Activated CD4-positive, alpha-beta T cell treated with anti-CD3 and anti-CD28 coated beads for 36 hours (primary cell): ENCODE measurements around the gene MED16. TPM values are rescaled to one million over a fixed set of nuclear protein-coding genes. Genes with fewer than 3 reads are reported as not detected.

Source experiments
- ATAC-seq: fragments of 200-7000 bp; cut with Tn5 transposase; one replicate; pipeline ENCODE4 v1.10.0; 2021; ENCODE audit warnings: mild to moderate bottlenecking, moderate library complexity
- CTCF ChIA-PET: fragments of 350-600 bp; sonication (Branson Sonifier 250); formaldehyde crosslinking; loops from one replicate; lab custom pipeline; 2021; ENCODE audit warnings: antibody characterized with exemption; lab: Charles Lee
- POLR2A ChIA-PET: fragments of 350-600 bp; sonication (Branson Sonifier 250); formaldehyde crosslinking; loops from one replicate; lab custom pipeline; 2021; ENCODE audit warnings: antibody characterized with exemption, inconsistent platforms; lab: Charles Lee
- DNase-seq: peaks from one replicate; pipeline ENCODE4 v3.0.0-alpha.2; 2020
- H3K27ac Mint-ChIP-seq: one replicate; pipeline ENCODE4 v1.8.0; 2021; ENCODE audit warnings: mixed read lengths
- H3K27me3 Mint-ChIP-seq: one replicate; pipeline ENCODE4 v1.8.0; 2021; ENCODE audit warnings: mixed read lengths
- H3K36me3 Mint-ChIP-seq: one replicate; pipeline ENCODE4 v1.8.0; 2021; ENCODE audit warnings: low read depth, mixed read lengths
- H3K4me1 Mint-ChIP-seq: one replicate; pipeline ENCODE4 v1.8.0; 2021; ENCODE audit warnings: mixed read lengths
- H3K4me3 Mint-ChIP-seq: one replicate; pipeline ENCODE4 v1.8.0; 2021; ENCODE audit warnings: mild to moderate bottlenecking, moderate library complexity, mixed read lengths
- H3K9me3 Mint-ChIP-seq: one replicate; pipeline ENCODE4 v1.8.0; 2021; ENCODE audit warnings: low read depth, mixed read lengths
- intact Hi-C, 2 experiments: fragments of 100-400 bp; cut with DNase I in 1 of 2; cut with micrococcal nuclease in 1 of 2; formaldehyde crosslinking; loops; one replicate each; pipeline versions ENCODE4 v1.14.2 to v1.15.1; 2022 to 2024; cut with DNase I, micrococcal nuclease
- total RNA-seq, 2 experiments: library from RNA; stranded (reverse); gene quantifications; one replicate each; pipeline ENCODE4 v1.2.3, GENCODE V29; 2021

The MED16 gene
- total RNA-seq, 2 experiments from 2014 or later: 52.6 to 70.3 TPM

DNA sequence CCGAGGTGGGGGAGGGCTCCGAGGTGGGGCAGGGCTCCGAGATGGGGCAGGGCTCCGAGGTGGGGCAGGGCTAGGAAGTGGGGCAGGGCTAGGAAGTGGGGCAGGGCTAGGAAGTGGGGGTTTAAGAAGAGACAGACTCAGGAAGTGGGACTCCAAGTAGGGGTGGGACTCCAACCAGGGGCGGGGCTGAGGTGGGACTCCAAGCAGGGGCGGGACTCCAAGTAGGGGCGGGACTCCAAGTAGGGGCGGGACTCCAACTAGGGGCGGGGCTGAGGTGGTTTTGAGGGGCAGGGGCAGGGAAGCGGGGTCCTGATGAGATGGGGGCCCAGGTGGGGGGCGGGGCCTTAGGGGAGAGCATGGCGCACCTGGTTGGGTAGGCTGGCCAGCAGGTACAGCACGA lies 19.9 kb downstream of the MED16 start:
- Mint-ChIP-seq H3K4me1 (peaks cover 12% of the 10 kb centered on the region), H3K27me3 (no peaks in the 10 kb centered on the region), H3K4me3 (no peak overlapping the region), H3K9me3 (no peaks in the 10 kb centered on the region), H3K27ac (no peak overlapping the region), H3K36me3 (peaks cover 9% of the 10 kb centered on the region)
- ChIA-PET CTCF (interaction anchor here (0.8 kb wide), 1 partner anchor 128 kb away, joined by 3 read pairs; no protein-coding TSS in a partner anchor), POLR2A (interaction anchor here (1.3 kb wide), 1 partner anchor 10 kb away, joined by 3 read pairs; no protein-coding TSS in a partner anchor)
- ATAC-seq (peak; percentile 89), DNase-seq (peak; percentile 85)
- intact Hi-C loops: loop anchor here in 1 of 2 experiments (1.0 kb wide), 3 partner anchors 11 to 193 kb away; partner anchors contain the start of genes MED16 and RNU6-9

DNA sequence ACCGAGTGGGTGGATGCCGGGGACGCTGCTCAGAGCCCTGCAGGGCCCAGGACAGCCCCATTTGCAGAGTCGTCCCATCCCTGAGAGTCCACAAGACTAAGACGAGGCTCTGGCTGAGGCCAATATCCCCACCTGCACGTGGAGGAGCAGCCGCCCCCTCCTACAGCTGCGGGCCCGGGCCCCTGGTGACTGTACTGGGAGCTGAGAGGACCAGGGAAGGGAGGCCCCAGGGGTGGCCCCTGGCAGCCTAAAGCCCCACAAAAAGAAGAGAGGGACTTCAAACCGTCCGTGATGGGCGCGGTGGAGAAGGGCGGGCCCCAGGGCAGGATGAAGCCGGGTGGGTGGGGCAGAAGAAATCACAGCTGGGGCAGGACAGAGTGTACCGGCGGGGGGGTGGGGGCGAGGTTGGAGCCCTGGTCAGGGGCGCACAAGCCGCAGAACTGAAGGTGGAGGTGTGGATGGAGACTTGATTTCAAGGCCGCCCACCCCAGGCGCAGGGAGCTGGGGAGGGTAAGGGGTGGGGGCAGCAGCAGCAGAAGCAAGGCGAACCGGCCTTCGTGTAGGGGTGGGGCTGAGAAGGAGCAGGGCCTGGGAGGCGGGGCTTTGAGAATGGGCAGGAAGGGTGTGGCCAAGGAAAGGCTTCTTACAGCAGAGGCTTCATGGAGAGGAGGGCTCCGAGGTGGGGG lies 20.6 kb downstream of the MED16 start:
- DNase-seq (peak; percentile 88), ATAC-seq (peak; percentile 90)
- Mint-ChIP-seq H3K4me1 (peaks cover 12% of the 10 kb centered on the region), H3K27me3 (no peaks in the 10 kb centered on the region), H3K4me3 (no peak overlapping the region), H3K27ac (no peak overlapping the region), H3K36me3 (peaks cover 9% of the 10 kb centered on the region), H3K9me3 (no peaks in the 10 kb centered on the region)
- ChIA-PET POLR2A (interaction anchor here (1.3 kb wide), 1 partner anchor 9 kb away, joined by 3 read pairs; no protein-coding TSS in a partner anchor), CTCF (interaction anchor here (0.8 kb wide), 1 partner anchor 128 kb away, joined by 3 read pairs; no protein-coding TSS in a partner anchor)
- intact Hi-C loops: no loop called here

DNA sequence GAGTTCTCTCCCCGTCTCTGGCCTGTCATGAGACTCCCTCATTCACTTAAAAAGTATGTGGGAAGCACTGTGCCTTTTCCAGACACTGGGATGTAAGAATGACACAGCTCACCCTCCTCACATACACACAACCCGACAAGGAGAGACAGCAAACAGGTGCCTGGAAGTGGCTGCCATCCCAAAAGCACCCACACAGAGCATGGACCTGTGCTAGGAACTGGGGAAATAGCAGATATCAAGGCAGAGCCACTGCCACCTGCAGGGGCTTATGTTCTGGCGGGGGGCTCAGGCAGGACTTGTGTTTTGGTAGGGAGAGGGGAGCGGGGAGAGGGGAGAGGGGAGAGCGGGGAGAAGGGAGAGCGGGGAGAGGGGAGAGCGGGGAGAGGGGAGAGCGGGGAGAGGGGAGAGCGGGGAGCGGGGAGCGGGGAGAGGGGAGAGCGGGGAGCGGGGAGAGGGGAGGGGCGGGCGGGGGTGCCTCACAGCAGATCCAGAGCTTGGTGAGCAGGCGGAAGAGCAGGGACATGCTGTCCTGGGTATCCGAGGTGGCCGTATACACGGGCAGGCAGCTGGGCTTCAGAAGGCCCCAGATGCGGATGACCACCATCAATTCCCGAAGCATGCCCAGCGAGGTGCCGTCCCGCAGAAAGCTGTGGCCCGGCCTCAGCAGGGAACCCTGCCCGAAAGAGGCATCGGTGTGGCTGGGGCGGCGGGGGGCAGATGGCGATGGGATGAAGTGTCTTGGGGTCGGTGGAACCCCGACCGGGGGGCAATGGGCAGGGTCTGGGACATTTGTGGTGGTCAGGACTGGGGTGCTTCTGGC lies 21.3 kb downstream of the MED16 start:
- intact Hi-C loops: no loop called here
- Mint-ChIP-seq H3K4me1 (peaks cover 12% of the 10 kb centered on the region), H3K27ac (no peak overlapping the region), H3K9me3 (no peaks in the 10 kb centered on the region), H3K27me3 (no peaks in the 10 kb centered on the region), H3K4me3 (no peak overlapping the region), H3K36me3 (peaks cover 9% of the 10 kb centered on the region)
- ChIA-PET POLR2A (interaction anchor here (0.6 to 1.3 kb wide), 2 partner anchors 8 to 80 kb away, joined by 3 to 4 read pairs; no protein-coding TSS in a partner anchor), CTCF (no interaction called here)
- ATAC-seq: no peak
- no peak for DNase-seq

DNA sequence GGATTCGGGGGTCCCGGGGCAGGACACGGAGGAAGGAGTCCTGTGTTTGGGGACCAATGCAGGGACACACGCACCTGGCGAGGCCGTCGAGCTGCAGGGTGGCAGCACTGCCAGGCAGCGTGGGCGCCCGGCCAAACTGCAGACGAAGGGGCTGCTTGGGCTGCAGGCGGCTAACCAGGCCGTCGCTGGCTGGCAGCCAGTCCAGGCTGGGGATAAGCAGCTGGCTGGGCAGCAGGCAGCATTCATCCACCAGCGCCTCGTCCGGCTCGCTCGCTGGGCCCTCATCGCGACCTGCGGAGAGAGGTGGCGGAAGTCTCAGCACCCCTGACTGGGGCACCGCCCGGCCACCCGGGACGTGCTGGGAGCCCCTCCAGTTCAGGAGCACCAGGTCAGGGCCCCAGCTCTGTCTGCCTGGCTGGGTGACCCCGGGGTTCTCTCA lies 22.0 kb downstream of the MED16 start:
- intact Hi-C loops: no loop called here
- DNase-seq (no peak), ATAC-seq (no peak)
- ChIA-PET POLR2A (no interaction called here), CTCF (no interaction called here)
- H3K4me1 Mint-ChIP-seq: peaks cover 12% of the 10 kb centered on the region
- no peak overlapping the region for H3K4me3 Mint-ChIP-seq
- no peak overlapping the region for H3K27ac Mint-ChIP-seq
- no peaks in the 10 kb centered on the region for H3K9me3 Mint-ChIP-seq
- H3K36me3 Mint-ChIP-seq: peaks cover 9% of the 10 kb centered on the region
- no peaks in the 10 kb centered on the region for H3K27me3 Mint-ChIP-seq

DNA sequence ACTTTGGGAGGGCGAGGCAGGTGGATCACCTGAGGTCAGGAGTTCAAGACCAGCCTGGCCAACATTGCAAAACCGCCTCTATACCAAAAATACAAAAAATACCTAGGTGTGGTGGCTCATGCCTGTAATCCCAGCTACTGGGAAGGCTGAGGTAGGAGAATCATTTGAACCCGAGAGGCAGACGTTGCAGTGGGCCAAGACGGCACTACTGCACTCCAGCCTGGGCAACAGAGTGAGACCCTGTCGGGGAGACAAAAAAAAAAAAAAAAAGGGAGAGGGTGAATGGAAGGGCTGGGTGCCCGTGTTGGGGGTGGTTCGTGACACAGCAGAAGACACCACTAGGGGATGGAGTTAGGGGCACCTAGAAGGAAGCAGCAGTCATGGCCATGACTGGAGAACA lies 22.7 kb downstream of the MED16 start:
- ChIA-PET CTCF (no interaction called here), POLR2A (no interaction called here)
- Mint-ChIP-seq H3K36me3 (peaks cover 9% of the 10 kb centered on the region), H3K27ac (no peak overlapping the region), H3K9me3 (no peaks in the 10 kb centered on the region), H3K27me3 (no peaks in the 10 kb centered on the region), H3K4me1 (peaks cover 12% of the 10 kb centered on the region), H3K4me3 (no peak overlapping the region)
- ATAC-seq (no peak), DNase-seq (no peak)
- intact Hi-C loops: no loop called here

DNA sequence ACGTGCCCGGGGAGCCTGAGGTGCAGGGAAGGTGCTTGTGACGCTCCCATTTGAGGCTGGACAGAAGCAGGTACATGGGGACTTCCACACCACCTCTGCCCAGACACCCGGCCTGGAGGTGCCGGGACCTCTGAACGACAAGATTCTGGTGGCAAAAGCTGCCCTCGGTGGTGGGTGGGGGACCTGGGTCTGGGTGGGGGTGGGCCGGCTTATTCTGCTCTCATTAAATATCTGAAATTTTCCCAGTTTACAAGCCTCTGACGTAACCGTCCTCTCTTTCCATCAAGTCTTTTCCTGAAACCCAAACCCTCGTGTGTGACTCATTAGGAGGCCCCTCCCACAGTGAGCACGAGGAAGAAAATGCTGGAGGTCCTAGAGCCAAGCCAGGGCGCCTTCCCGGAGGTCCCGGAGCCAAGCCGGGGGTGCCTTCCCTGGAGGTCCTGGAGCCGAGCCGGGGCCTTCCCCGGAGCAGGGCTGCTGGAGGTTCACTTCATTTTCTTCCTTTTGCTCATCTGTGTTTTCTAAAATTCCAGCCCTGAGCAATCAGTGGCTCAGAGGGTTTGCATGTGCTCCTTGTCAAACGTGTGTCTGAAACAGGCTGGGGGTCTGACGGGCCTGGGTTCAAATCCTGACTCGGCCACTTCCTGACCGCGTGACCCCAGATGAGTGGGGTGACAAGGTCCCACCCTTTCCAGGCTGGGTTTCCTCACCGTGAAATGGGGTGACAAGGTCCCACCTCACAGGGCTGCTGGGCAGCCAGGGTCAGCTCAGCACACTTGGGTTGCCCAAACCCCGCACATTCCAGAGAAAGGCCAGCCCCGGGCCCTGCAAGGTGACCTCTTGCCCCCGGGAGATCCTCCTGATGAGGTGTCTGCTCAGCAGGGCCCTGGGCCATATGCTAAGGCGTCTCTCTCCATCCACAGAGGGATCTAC lies 23.5 kb downstream of the MED16 start:
- intact Hi-C loops: no loop called here
- Mint-ChIP-seq H3K9me3 (no peaks in the 10 kb centered on the region), H3K4me1 (peaks cover 12% of the 10 kb centered on the region), H3K36me3 (peaks cover 9% of the 10 kb centered on the region), H3K4me3 (no peak overlapping the region), H3K27ac (no peak overlapping the region), H3K27me3 (no peaks in the 10 kb centered on the region)
- ATAC-seq (no peak), DNase-seq (no peak)
- ChIA-PET CTCF (no interaction called here), POLR2A (no interaction called here)

DNA sequence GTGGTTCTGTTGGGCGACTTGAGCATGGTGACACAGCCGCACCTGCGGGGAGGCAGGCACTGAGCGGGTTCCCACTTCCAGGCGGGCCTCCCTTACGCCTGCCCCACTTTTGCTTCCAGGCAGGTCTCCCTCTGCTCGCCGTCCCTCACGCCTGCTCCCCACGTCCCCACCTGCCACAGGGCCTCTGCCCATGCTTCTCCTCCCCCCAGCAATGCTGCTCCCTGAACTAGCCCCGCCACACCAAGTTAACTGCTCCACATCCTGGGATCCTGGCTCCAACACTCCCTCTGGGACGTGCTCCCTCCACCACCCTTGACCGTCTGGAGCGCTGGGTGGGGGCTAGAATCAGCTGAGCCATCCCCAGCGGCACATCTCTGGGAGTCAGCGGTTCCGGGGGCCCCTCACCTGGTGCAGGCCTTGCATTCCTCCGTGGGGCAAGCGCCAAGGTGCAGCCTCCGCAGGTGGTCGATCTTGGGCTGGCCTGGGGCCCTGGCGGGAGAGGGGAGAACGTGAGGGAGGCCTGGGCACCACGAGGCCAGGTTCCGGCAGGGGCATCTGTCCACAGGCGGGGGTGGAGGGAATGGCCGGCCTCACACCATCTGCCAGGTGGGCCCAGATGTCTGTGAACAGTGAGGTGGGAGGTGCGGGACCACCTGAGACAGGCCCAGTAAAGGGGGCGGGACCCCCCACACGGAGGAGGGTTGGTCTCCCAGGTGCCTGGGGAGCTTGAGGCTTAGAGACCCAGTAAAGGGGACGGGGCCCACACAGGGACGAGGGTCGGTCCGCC lies 24.3 kb downstream of the MED16 start:
- Mint-ChIP-seq H3K4me1 (peaks cover 15% of the 10 kb centered on the region), H3K9me3 (no peaks in the 10 kb centered on the region), H3K36me3 (peaks cover 9% of the 10 kb centered on the region), H3K27ac (no peak overlapping the region), H3K4me3 (no peak overlapping the region), H3K27me3 (no peaks in the 10 kb centered on the region)
- CTCF ChIA-PET: no interaction called here
- ATAC-seq (no peak), DNase-seq (no peak)
- POLR2A ChIA-PET: no interaction called here
- intact Hi-C loops: no loop called here

DNA sequence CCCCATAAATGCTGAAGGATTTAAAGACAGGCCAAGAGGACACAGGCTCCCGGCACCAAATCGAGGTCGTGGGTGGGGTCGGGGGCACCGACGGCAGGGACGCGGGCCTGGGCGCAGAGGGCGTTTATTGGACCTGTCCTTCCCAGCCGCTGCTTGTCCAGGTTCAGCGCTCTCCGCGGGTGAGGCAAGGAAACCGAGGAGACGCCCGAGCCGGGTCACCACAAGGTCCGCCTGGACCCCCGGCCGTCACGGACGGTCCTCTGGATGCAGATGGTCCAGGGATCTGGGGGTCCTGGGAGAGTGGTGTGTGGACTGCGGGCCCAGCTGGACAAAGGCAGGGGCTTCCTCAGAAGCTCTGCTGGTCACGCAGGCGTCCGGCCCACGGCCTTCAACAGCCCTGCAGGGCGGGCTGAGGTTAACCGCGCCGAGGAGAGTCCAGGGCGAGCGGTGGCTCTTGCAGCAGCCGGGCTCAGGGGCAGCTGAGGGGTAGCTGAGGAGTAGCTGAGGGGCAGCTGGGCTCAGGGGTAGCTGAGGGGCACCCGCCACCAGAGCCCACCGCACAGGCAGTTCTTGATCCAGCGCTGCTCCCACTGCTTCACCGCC lies 25.0 kb downstream of the MED16 start:
- Mint-ChIP-seq H3K9me3 (no peaks in the 10 kb centered on the region), H3K27ac (no peak overlapping the region), H3K36me3 (peaks cover 9% of the 10 kb centered on the region), H3K27me3 (no peaks in the 10 kb centered on the region), H3K4me1 (peaks cover 20% of the 10 kb centered on the region), H3K4me3 (no peak overlapping the region)
- CTCF ChIA-PET: no interaction called here
- DNase-seq: no peak
- ATAC-seq: no peak
- POLR2A ChIA-PET: no interaction called here
- intact Hi-C loops: no loop called here

DNA sequence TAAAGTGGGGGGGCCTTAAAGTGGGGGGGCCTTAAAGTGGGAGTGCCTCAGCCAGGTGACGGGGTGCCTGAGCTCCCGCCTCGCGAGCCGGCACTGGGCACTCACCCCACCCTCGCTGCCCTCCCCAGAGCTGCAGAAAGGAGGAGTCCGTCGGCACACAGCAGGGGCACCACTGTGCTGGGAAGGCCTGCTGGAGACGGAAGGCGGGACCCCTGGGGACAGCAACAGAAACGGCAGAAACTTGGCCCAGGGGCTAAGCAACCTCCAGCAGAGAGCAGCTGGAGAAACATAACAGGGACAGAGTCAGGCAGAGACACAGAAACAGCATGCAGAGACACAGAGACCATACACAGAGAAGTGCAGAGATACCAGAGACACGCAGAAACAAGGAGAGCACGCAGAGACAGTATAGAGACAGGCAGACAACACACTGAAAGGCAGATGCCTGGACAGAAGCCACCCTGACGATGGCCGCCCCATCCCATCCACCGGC lies 25.6 kb downstream of the MED16 start:
- Mint-ChIP-seq H3K4me1 (peaks cover 21% of the 10 kb centered on the region), H3K9me3 (no peaks in the 10 kb centered on the region), H3K27ac (no peak overlapping the region), H3K4me3 (no peak overlapping the region), H3K36me3 (peaks cover 9% of the 10 kb centered on the region), H3K27me3 (peaks cover 3% of the 10 kb centered on the region)
- ATAC-seq (no peak), DNase-seq (no peak)
- ChIA-PET POLR2A (no interaction called here), CTCF (no interaction called here)
- intact Hi-C loops: no loop called here

DNA sequence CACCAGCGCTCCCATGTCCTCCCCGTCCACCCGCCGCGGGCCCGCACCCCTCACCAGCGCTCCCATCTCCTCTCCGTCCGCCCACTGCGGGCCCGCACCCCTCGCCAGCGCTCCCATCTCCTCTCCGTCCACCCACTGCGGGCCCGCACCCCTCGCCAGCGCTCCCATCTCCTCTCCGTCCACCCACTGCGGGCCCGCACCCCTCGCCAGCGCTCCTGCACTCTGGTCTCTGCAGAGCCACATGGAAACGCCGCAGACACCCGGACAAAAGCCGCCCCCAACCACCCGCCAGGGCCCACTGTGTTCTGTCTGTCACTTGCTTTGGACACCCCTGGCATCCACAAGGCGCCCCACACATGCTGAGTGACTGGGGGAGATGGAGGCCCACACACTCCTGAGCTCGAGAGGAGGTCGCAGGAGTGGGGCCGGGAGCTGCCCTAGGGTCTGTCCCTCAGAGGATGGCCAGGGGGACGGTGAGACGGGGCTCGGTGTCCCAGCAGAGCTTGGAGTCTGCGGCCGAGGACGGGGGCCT lies 26.2 kb downstream of the MED16 start:
- peaks cover 16% of the 10 kb centered on the region for H3K4me1 Mint-ChIP-seq
- H3K27me3 Mint-ChIP-seq: peaks cover 3% of the 10 kb centered on the region
- POLR2A ChIA-PET: no interaction called here
- DNase-seq: no peak
- CTCF ChIA-PET: no interaction called here
- no peaks in the 10 kb centered on the region for H3K9me3 Mint-ChIP-seq
- H3K27ac Mint-ChIP-seq: no peak overlapping the region
- peaks cover 9% of the 10 kb centered on the region for H3K36me3 Mint-ChIP-seq
- ATAC-seq: no peak
- H3K4me3 Mint-ChIP-seq: no peak overlapping the region
- intact Hi-C loops: no loop called here
